Mesodermal cell (in vitro differentiated cells): ENCODE data around the gene REN.
A peak's percentile ranks its signal among the peaks of the same experiment; 100 is the strongest.

ENCODE experiments used
- H3K27ac ChIP-seq: 2 replicates; pipeline ENCODE4 v1.7.0; 2013; ENCODE audit warnings: mild to moderate bottlenecking, low read depth, low read length, moderate library complexity; ENCODE audit not compliant: severe bottlenecking
- H3K36me3 ChIP-seq: 2 replicates; pipeline ENCODE4 v1.7.1; 2013; ENCODE audit warnings: mild to moderate bottlenecking, low read length, moderate library complexity; ENCODE audit not compliant: control insufficient read depth, insufficient read depth
- H3K4me1 ChIP-seq: one replicate; pipeline ENCODE4 v1.7.1; 2013; ENCODE audit warnings: mild to moderate bottlenecking, low read length; ENCODE audit not compliant: insufficient read depth, control insufficient read depth, poor library complexity, severe bottlenecking
- H3K4me3 ChIP-seq: 2 replicates; pipeline ENCODE4 v1.7.0; 2013; ENCODE audit warnings: low read length, control low read depth, mild to moderate bottlenecking; ENCODE audit not compliant: insufficient read depth, poor library complexity, severe bottlenecking; ENCODE audit errors: extremely low read depth
- H3K9me3 ChIP-seq: 2 replicates; pipeline ENCODE4 v1.7.1; 2013; ENCODE audit warnings: mild to moderate bottlenecking, low read length, moderate library complexity; ENCODE audit not compliant: control insufficient read depth
- WGBS, 2 experiments: methylation state at CpG; one replicate each; pipeline ENCODE4 v1.1.5; 2013; ENCODE audit warnings: missing lambda C conversion rate in 2 of 2; ENCODE audit not compliant: insufficient coverage in 2 of 2; 5-methylcytosine and 5-hydroxymethylcytosine counted together

REN gene

DNA sequence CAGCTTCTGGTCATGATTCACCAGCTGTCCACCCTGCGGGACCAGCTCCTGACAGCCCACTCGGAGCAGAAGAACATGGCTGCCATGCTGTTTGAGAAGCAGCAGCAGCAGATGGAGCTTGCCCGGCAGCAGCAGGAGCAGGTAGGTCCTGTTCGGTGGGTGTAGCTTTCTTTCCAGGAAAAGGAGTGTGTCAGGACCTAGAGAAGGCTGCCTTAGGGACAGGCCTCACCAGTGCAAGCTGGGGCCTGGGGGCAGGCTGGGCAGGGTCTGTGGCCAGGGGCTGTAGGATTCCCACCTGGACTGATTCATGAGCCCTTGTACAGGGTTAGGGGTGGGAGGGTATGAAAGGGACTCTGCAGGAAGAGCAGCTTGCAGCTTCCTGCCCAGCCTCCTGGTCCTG, 49.6 kb downstream of the REN start:
- WGBS, 2 experiments: 83 to 96% methylated on average over 3 to 4 of the region's 4 CpGs
- Histone ChIP-seq H3K27ac (no peak overlapping the region), H3K36me3 (peaks cover 61% of the 10 kb centered on the region)

DNA sequence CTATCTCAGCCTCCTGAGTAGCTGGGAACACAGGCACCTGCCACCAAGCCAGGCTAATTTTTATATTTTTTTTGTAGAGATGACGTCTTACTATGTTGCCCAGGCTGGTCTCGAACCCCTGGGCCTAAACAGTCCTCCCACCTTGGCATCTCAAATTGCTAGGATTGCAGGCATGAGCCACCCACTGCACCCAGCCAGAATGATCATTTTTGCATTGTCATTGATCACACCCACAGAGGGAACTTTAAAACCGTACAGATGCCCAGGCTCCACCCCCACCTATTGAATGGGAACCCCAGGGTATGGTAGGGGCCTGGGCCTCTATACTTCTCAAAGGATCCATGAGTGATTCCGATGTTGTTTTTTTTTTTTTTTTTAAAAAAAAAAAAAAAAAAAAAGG, 51.0 kb downstream of the REN start:
- 83 to 94% methylated on average over 1 to 2 of the region's 4 CpGs for WGBS, 2 experiments
- Histone ChIP-seq H3K4me1 (peaks cover 7% of the 10 kb centered on the region), H3K4me3 (no peak overlapping the region), H3K9me3 (no peaks in the 10 kb centered on the region), H3K36me3 (peaks cover 50% of the 10 kb centered on the region), H3K27ac (no peak overlapping the region)

More for the DNA sequence above, 49.6 kb downstream of the REN start:
- H3K4me3 ChIP-seq: no peak overlapping the region
- peaks cover 7% of the 10 kb centered on the region for H3K4me1 ChIP-seq
- no peaks in the 10 kb centered on the region for H3K9me3 ChIP-seq

DNA sequence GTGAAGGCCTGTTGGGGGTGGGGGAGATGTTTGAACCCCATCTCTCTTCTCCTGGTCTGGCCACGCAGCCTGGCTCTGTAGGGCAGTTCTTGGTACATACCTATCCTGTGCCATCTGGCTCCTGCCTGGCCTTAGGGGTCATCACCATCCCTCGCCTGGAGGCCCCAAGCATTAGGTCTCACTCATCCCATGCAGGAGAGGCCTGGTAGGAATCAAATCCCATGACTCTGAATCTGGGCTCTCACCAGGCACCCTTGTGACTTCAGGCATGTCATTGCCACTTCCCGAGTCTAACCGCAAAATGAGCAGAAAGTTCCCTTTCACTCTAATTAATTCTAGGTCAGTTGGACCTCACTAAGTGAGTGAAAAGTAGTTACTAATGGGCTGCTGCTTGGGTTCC, 51.5 kb downstream of the REN start:
- 67 to 100% methylated on average over 1 to 3 of the region's 4 CpGs for WGBS, 2 experiments

DNA sequence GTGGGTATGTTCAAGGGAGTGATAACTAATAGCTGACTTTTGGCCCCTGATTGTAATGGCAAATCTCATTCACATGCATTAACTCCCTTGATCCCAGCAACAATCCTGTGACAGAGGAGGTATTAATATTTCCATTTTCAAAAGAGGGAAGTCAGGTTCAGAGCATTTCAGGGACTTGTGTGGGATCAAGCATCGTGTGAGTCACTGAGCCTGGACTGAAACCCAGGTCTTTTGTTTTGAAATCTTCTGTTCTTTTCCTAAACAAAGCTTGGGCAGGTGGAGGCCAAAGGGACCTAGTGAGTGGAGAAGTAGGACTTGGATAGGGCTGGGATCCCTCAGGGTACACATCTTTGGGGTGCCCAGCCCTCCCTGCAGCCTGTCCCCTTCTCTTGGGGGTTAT, 52.2 kb downstream of the REN start:
- Histone ChIP-seq H3K9me3 (no peaks in the 10 kb centered on the region), H3K4me3 (no peak overlapping the region), H3K36me3 (peaks cover 38% of the 10 kb centered on the region), H3K4me1 (peaks cover 9% of the 10 kb centered on the region), H3K27ac (no peak overlapping the region)
- WGBS, 2 experiments: 92 to 100% methylated on average over 1 of the region's 1 CpG

More for the DNA sequence above, 51.5 kb downstream of the REN start:
- no peak overlapping the region for H3K27ac ChIP-seq
- no peaks in the 10 kb centered on the region for H3K9me3 ChIP-seq
- H3K4me1 ChIP-seq: peaks cover 7% of the 10 kb centered on the region
- no peak overlapping the region for H3K4me3 ChIP-seq
- H3K36me3 ChIP-seq: peaks cover 45% of the 10 kb centered on the region

DNA sequence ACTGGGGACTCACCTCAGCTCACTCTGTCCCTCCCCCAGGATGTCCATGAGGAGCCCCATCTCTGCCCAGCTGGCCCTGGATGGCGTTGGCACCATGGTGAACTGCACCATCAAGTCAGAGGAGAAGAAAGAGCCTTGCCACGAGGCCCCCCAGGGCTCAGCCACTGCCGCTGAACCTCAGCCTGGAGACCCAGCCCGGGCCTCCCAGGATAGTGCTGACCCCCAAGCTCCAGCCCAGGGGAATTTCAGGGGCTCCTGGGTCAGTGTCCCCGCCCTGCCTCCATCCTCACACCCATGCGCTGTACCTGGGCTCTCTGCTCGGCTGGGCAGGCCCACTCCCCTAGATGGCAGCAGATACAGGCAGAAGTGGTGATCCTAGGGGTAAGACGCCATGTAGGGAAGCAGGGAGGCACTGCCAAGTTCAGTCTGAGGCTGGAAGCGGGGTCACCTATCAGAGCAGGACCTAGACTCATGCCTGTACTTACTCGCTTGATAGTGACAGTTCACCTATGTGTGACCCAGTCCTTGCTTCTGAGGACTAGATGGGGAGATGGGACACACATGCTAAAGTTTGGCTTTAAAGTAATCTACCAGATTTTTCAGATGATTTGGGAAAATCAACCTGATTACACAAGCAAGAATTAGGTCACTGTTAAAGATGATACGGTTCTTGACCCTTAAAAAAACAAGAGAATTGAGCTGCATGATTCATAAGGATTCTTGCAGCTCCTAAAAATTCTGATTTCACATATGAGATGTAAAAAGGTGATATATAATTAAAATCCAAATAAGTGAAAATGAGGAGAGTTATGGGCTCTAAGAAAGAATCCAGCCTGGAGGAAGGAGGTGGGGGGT, 53.0 kb downstream of the REN start:
- peaks cover 9% of the 10 kb centered on the region for H3K4me1 ChIP-seq
- no peak overlapping the region for H3K4me3 ChIP-seq
- H3K27ac ChIP-seq: no peak overlapping the region
- WGBS, 2 experiments: 85 to 89% methylated on average over 8 to 10 of the region's 11 CpGs
- H3K9me3 ChIP-seq: no peaks in the 10 kb centered on the region
- peaks cover 31% of the 10 kb centered on the region for H3K36me3 ChIP-seq

DNA sequence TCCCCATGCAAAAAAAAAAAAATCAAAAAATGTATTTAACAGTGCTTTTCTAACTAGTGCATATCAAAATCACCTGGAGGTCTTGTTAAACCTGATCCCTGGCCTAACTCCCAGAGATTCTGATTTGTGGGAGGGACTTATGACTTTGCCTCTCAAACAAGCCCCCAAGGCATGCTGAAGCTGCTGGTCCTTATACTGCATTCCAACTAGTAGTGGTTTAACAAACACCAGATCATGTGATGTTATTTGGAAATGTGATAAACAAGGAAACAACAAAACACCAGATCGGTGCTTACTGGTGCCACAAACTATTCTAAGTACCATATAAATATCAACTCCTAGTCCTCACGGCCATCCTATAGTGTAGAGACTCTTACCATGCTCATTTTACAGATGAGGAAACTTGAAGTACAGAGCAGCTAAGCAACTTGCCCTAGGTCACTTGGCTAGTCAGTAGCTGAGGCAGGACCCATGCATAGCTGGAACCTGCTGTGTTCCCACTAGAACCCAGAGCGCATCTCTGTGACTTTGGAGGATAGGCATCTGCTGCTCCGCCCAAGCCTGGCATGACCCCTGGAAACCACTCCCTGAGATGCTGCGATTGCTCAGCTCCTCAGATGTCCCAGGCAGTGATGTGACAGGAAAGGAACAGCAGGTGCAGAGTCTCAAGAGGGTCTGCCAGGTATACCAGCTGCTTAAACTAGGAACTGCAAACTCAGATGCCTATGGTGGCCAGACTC, 55.1 kb downstream of the REN start:
- peaks cover 9% of the 10 kb centered on the region for H3K4me1 ChIP-seq
- peaks cover 14% of the 10 kb centered on the region for H3K36me3 ChIP-seq
- no peaks in the 10 kb centered on the region for H3K9me3 ChIP-seq
- H3K27ac ChIP-seq: no peak overlapping the region
- no peak overlapping the region for H3K4me3 ChIP-seq
- 93 to 96% methylated on average over 3 to 4 of the region's 5 CpGs for WGBS, 2 experiments

DNA sequence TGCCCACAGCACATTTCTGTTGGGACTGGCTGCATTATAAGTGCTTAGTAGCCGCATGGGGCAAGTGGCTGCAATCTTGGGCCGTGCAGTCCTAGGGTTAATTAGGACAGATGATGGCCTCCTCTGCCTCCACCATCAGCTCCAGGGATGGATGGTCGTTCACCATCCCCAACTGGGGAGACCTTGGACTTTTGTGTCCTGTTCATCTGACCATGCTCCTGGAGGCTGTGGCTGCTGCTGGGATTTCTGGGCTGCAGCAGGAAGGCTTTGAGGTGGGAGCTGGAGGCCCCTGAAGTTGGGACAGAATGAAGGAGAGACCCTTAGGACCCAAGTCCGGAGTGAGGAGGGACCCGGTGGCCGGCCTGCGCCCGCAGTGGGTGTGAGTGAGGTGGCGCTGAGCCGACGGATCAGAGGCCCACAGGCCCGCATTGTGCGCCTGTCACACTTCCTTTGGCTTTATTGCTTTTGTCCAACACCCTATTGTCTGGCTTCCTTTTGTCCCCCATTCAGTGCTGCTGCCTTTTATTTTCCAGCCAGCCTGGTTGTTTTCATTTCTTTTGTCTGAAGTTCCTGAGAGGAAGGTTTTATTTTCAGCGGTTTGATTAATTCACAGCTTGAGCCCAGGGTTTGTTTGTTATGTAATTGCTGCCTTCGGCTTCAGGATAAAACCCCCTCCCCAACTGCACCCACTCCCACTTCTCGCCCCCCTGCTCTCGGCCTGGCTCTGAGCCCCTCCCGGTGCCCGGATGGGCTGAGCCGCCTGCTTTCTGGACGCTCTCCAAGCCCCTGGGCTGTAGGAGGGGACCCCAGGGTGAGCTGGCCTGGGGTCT, 57.6 kb downstream of the REN start:
- WGBS, 2 experiments: 33% methylated on average over 10 to 11 of the region's 21 CpGs
- no peak overlapping the region for H3K4me3 ChIP-seq

DNA sequence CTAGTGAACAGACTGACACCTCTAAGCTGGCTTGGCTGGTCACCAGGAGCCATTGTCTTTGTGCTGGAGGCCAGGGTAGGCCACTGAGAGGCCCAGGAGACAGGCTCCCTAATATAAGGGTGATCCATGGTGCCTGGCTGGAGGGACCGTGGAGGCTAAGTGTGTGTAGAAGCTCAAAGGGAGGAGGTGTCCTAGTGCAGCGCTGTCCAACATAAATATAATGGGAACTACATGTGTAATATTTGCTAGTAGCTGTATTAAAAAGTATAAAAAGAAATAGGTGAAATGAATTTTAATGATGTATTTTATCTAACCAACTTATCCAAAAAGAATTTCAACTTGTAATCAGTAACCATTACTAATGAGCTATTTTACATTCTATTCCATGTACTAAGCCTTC, 58.2 kb downstream of the REN start:
- Histone ChIP-seq H3K4me3 (no peak overlapping the region), H3K9me3 (no peaks in the 10 kb centered on the region), H3K4me1 (peaks cover 26% of the 10 kb centered on the region), H3K27ac (no peak overlapping the region), H3K36me3 (no peaks in the 10 kb centered on the region)
- WGBS, 2 experiments: 100% methylated on average over 1 of the region's 2 CpGs; no CpG with 5 or more reads in 1 of the 2 experiments

More for the DNA sequence above, 57.6 kb downstream of the REN start:
- Histone ChIP-seq H3K4me1 (peaks cover 21% of the 10 kb centered on the region), H3K36me3 (no peaks in the 10 kb centered on the region), H3K27ac (peak overlapping the region; percentile 68), H3K9me3 (no peaks in the 10 kb centered on the region)

DNA sequence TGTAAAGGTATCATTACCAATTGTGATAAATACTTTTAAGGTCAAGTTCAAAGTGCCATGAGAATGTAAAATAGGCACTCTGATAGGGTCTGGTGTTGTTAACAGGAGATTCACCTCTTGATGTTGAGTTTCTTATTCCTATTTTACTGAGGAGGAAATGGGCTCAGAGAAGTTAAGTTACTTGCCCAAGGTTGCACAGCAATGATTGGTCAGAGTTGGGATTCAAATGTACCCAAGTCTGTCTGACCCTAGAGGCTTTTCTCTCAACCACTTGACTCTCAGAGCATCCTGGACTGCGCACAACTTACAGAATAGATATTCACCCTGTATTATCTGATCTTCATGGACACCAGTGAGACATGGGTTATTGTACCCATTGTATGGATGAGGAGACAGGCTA, 59.3 kb downstream of the REN start:
- WGBS, 2 experiments: no CpG with 5 or more reads among the region's 1 CpG
- no peaks in the 10 kb centered on the region for H3K36me3 ChIP-seq
- no peak overlapping the region for H3K4me3 ChIP-seq
- H3K27ac ChIP-seq: no peak overlapping the region
- peaks cover 36% of the 10 kb centered on the region for H3K4me1 ChIP-seq
- no peaks in the 10 kb centered on the region for H3K9me3 ChIP-seq

DNA sequence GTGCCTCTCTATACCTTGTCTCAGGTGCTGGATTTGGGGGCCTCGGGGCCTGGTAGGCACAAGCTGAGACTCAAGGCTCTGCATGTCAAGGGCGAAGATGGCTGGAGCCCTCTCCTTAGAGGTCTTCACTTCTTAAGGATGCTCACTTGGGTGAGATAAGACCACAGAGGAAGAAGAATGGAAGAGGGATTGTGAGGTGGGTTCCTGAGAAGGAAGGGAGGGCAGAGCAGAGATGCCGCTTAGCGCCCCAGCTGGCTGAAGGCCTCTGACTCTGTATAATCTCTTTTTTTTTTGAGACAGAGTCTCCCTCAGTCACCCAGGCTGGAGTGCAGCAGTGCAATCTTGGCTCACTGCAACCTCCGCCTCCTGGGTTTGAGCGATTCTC, 61.0 kb downstream of the REN start:
- Histone ChIP-seq H3K27ac (no peak overlapping the region), H3K36me3 (no peaks in the 10 kb centered on the region), H3K9me3 (no peaks in the 10 kb centered on the region), H3K4me3 (no peak overlapping the region), H3K4me1 (peaks cover 37% of the 10 kb centered on the region)
- 88 to 95% methylated on average over 3 of the region's 6 CpGs for WGBS, 2 experiments
